Posterior cingulate gyrus (tissue), 11 donors: ENCODE measurements around the gene SNAPC4.

Experiments used
- DNase-seq, 10 donors: peaks; one replicate each; pipeline versions ENCODE4 v3.0.0 to v3.0.0-alpha.2; 2020 to 2021; ENCODE audit warnings: mixed read lengths in 3 of 10
- intact Hi-C: fragments of 100-400 bp; cut with DNase I; formaldehyde crosslinking; loops from one replicate; pipeline ENCODE4 v1.15.1; 2023

Gene SNAPC4

DNA sequence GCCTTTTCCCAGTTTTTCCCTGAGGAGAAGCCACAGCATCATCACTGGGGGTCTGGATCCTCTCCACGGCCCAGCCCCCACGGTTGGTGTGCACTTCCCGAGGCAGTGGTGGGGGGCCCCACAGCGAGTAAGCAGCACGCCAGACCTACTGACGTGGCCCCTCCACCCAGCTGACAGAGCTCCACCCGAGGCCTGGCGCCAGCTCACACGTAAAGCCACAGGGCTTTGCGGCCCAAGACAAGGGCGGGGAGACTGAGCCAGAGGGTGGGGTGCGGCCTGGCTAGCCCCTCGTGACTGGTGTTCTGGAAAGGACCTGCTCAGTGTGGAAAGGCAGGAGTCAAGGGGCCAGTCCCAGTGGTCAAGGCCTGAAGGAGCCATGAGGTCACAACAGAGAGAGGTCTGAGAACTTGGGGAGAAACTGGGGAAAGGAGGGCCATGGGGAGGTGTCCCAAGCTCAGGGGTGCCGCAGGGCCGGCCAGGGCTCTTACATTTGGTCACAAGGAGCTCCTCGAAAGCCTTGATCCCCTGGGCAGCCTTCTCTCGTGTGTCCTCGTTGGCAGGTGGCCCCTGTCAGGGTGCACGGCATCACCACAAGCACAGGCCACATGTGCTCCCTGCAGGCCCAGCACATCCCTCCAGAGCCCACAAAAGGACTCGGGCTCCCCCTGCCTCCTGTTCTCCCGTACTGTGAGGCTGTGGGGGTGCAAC, 5.5 kb downstream of the SNAPC4 start:
- intact Hi-C loops: no loop called here

DNA sequence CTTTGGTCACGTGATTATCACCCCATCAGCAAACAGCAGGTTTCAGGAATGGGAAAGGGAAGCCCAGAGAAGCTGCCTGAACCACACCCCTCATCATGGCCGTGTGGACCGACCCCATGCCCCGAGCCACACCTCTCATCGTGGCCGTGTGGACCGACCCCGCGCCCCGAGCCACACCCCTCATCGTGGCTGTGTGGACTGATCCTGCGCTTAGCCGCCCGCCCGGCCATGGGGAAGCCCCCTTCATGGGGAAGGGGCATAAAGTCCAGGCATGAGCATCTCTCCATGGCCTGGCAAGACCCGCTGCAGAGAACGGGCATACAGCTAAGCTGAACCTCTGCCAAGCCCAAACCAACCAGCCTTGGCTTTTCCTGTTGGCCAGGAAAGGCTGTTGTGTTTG, 6.4 kb downstream of the SNAPC4 start:
- DNase-seq: peak in 1 of 10 donors; percentile 46
- intact Hi-C loops: no loop called here

More for the DNA sequence above, 5.5 kb downstream of the SNAPC4 start:
- peak in 1 of 10 donors; percentile 71 for DNase-seq

DNA sequence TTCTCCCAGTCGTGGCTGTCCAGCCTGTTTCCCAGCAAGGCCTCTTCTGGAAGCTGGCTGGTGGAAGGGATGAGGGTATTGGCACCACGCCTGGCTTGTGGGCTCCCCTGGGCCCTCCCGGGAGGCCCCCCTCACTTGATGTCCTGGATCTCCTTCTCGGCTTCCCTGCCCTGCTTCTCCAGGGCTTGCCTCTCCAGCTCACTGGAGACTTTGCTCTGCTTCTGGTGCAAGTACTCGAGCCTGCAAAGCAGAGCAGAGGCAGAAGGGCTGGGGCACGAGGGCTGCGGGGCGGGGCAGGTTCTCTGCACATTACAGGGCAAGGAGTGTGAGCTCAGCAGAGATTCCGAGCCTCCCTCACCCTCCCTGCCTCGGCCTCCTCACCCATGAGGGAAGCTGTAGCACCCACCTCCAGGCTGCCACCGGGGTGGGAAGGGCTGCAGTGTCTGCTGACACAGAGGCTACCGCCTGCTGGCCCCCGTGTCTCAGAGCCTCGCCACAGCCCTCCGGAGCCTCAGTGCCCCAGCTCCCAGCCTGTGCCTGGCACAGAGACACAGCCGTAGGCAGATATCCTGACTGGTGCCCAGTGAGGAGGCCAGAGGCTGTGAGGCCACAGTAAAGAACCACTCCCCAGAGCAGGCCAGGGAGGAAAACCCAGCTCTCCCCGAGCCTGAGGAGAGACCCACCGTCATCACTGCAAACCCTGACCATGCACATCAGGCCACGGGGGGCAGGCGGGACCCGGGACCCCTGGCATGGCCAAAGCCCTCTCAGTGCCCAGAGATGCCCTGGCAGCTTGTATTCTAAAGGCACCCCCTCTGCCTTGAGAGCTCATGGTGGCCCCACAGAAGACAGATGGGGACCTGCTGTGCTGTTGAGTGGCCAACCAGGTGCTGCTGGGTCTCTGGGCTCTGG, 7.2 kb downstream of the SNAPC4 start:
- peak in 2 of 10 donors; percentile 44 to 78 for DNase-seq
- intact Hi-C loops: no loop called here

DNA sequence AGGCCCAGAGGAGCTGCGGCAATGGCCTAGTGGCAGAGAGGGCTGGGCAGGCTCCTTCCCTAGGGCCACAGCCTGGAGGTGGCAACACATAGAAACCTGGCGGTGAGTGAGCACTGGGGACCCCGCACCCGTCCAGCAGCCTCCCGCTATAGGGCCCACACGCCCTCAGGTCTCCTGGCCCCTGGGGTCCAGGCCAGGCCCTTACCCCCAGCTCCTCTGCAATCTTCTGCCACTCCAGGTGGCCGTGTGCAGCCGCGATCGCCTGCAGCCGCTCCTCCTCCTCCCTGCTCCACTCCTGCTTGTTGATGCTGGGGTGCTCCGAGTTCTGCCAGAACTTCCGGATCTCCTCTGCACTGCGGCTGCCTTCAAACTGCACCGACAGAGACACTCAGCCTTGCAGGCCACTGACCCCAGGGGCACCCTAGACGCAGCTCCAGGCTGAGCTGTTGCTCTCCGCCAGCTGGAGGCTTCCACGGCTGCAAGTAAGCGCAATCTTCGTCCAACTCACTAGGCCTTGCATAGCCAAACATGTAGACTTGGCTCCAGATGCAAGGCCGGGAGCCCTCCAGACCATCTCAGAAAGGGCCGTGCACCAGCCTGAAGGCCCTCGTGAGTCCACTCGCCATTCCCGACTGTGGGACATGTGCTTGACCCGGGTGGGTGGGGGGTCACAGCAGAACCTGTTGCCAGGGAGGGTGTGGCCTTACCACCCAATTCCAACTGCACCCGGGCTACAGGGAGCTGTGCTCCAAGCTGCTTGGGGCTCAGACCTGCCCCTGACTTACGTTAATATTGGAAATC, 8.0 kb downstream of the SNAPC4 start:
- DNase-seq: peak in 1 of 10 donors; percentile 68
- intact Hi-C loops: no loop called here

DNA sequence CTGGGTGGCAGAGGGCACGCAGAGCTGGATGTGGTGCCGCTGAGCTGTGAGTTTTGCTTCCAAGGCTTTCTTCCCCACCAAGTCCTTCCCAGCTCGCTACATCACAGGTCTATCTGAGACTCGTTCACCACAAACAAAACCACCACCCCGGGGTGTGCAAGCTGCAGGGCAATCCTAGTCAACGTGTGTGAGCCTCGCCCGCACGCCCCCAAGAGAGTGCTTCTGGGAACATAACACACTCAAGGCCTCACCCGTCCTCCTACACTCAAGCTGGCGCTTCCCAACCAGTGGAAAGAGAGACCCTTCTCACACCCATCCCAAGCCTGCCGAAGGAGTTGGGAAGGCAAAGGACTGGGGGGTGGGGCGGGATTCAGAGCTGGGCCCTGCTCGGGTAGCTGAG, 10.6 kb downstream of the SNAPC4 start:
- no peak for DNase-seq
- intact Hi-C loops: no loop called here

DNA sequence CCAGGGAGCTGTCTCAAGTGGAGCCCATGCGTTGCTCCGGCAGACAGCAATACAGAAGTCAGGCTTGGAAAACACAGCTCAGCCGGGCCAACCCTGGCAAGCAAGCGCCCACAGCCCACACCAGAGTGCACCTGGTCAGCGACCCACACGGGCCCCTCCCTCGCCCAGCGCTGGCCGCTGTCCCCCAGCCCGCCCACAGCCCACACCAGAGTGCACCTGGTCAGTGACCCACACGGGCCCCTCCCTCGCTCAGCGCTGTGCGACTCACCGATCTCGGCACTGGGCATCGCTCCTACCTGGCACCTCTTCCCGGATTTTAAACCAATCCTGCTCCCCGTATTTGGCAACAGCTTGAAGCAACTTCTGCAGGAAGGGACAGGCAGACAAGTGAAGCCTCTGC, 12.8 kb downstream of the SNAPC4 start:
- intact Hi-C loops: no loop called here
- DNase-seq: no peak

DNA sequence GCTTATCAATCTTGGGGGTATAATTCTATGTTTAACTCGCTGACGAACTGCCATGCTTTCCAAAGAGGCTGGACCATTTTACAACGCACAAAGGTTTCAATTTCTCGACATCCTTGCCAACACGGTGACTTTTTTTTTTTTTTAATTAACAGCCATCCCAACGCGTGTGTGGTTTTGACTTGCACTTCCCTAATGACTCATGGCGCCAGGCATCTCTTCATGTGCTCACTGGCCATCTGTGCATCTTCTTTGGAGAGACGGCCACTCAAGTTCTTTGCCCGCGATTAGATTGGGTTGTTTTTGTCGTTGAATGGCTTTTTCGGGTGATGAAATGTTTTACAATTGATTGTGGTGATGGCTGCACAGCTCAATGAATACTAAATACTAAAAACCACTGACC, 14.0 kb downstream of the SNAPC4 start:
- intact Hi-C loops: no loop called here
- DNase-seq: no peak

DNA sequence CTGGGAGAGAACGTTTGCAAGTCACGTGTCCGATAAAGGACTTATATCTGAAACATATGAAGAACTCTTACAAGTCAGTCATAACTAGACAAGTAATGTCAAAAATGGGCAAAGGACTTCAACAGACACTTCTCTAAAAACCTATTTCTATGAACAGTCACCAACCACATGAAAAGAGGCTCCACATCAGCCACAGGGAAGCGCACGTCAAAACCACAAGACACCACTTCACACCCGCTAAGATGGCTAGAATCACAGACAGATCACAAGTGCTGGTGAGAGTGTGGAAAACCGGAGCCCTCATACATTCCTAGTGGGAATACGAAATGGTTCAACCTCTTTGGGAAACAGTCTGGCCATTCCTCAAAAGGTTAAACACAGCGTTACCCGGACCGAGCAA, 15.0 kb downstream of the SNAPC4 start:
- intact Hi-C loops: no loop called here
- DNase-seq: no peak

DNA sequence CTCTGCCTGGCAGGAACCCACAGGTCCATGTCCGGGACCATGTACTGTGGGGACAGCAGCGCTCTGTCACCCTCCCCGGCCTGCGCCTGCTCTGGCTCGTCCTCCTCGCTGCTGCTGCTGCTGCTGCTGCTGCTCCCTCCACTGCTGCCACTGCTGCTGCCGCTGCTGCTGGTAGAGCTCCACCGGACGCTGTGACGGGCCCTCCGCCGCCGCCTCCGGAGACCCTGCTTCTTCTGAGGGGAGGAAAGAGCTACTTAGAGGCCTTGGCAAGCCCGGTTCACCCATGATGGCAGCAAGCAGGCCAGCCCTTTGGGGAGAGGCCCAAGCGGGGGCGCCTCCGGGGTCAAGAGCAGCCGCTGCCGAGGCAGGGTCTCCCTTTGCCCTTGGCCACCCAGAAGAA, 16.5 kb downstream of the SNAPC4 start:
- DNase-seq: no peak
- intact Hi-C loops: no loop called here

DNA sequence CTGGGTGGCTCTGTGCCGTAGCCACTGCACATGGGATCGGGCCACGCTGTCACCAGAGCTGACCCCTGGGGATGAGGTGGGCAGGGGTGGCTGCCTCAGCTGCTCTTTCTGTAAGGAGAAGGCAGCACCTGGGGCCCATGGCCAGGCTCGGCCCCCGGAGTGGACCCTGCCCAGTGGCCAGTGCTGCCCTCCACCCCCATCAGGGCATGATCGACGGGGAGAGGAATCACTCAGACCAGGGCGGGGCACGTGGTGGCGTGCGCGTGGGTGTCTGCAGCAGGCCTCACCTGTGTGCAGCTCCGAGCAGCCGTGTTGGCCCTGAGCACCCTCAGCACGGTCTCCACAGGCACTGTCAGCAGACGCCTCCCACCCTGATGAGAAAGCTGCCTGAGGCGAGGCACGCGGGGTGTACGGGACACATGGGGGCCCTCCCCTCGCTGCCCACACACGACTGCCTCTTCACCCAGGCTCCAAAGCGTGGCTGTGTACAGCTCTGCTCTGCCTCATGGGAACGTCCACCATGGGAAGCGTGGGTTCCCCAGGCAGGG, 17.9 kb downstream of the SNAPC4 start:
- no peak for DNase-seq
- intact Hi-C loops: no loop called here

DNA sequence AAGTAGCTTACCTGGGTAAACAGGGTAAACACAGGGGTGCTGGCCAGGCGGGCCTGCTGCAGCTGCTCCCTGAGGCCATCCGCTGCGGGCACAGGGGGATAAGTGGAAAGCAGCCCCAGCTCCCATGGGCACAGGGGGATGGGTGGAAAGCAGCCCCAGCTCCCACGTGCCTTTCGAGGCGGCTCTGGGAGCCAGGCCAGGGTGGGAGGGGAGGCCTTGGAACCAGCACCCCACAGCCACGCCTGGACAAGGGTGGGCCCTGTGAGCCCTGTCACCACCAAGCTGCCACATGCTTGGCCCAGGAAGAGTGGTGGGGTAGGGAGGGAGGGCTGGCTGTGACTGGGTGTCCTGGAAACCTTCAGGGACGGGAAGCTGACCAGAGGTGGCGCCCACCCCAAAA, 18.7 kb downstream of the SNAPC4 start:
- intact Hi-C loops: no loop called here
- no peak for DNase-seq

DNA sequence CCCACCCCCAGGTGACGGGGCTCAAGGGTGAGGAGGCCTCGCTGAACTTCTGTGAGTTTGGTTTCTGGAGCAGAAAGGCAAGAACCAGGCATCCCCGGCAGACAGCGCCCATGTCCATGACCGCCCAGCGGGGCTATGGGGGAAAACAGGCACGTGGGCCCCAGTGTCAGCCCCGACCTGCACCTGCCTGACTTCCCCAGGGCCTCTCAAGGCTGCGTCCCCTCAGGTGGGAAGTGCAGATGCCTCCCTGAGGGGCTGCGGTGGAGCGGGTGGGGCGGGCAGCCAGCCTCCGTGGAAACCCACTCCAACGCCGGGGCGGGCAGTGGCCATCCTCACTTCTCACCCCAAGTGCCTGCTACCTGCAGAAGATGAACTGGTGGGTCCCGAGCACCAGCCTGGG, 19.6 kb downstream of the SNAPC4 start:
- intact Hi-C loops: no loop called here
- DNase-seq: no peak

DNA sequence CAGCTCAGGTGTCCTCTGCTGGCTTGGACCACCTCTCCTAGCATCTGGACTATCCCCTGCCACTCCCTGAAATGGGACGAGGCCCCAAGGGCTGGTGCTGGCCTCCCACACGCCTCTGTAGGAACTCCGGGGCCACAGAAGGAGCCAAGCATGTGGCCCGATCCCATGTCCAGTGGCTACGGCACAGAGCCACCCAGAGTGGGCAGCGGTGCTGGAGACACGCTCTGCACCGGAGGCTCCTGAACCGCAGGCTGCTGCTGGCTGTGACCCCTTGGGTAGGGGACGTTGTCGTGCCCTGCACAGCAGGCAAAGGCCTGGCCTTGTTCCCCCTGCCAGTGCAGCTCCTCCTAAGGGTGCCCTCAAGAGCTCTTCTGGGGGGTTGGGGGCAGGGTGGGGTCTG, 20.1 kb downstream of the SNAPC4 start:
- intact Hi-C loops: no loop called here
- DNase-seq: no peak

DNA sequence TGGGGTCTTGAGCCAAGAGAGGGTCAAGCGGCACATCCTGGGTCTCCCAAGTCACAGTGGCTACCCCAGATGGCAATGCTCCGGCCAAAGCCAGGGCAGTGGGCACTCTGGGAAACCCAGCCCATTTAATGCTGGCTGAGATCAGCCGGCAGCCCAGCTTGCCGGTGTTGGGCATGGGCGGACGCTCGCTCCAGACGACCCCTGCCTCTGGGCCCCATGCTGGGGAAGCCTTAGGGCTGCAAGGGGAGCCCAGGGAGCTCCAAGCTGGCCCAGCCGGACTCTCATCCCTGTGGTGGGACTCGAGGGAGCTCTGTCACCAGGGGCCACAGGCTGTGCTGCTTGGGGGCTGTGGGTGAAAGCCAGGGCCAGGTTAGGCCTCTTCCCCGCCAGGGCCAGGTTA, 20.6 kb downstream of the SNAPC4 start:
- DNase-seq: no peak
- intact Hi-C loops: no loop called here

DNA sequence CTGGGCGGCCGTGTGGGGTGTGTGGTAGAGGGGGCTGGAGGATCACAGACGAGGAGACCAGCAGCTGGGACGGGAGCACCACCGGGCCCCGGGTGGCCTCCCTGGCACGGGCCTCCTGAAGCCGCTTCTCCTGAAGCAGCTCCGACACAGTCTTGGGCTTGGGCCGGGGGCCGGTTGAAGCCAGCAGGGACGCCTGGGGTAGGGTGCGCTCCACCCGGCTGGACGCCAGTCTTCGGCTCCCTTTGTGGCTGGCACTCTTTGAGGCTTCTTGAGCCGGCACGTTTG, 21.0 kb downstream of the SNAPC4 start:
- no peak for DNase-seq
- intact Hi-C loops: no loop called here

DNA sequence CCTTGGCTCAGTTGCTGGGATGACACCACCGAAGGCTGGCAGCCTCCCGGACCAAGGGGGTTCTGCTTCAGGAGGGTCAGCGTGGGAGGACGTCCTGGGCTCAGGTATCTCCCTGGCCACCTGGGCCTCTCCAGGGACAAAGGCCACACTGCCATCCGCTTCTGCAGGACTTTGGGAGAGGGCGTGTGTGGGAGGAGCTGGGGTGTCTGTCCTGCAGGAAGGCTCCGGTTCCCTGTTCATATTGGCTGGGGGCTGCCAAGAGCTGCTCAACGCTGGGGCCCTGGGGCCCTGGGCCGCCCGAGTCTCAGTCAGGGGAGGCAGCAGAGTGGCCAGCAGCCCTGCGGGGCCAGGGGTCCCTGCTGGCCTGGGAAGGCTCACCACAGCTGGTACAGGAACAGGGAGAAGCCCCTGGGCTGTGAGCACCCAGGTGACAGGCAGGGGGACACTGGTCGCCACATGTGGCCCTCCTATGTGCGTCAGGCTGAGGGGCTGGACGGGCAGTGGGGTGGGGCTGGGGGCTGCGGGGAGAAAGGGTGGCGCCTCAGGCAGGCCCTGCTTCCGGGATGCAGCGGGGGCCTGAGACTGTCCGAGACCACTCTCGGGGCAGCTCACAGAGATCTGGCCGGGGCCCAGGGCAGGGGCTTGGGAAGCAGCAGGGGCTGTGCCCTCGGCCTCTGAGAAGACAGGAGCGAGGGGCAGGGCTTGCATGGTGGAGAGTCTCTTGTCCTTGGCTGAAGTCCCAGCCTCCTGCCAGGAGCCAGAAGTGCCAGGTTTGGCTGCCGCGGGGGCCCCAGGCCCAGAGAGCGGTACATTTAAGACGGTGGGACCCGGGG, 21.6 kb downstream of the SNAPC4 start:
- DNase-seq: no peak
- intact Hi-C loops: no loop called here

DNA sequence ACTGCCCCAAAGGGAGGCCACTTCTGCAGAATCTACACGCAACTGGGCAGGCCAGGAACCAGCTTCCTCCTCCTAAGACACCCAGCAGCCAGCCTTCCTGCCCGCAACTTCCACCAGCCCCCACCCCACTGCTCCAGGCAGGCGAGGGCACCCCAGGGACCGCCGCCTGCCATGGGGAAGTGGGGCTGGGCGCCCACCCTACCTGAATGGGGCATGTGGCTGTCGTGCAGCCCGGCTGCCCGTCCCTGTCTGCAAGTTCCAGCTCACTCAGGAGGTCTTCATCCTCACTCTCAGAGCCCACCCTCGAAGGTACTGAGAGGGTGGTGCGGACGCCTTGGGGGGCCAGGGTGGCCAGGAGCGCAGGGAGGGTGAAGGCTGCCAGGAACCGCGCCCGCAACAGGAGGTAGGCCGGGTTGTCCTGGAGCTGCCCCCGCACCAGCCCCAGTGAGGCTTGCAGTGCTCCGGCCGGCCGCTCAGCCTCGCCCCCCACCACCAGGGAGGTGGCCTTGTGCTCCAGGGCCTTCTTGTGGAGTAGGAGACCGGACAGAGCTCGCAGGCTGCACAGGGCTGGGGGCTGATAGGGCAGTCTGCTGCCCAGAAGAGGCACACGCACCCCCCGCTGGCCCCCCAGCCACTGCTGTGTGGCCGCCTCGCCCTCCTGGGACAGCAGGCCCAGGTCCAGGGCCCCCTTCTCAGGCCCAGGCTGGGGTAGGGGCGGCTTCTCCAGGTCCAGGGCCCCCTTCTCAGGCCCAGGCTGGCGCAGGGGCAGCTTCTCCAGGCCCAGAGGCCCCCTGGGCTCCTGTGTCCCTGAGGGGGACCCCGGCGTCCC, 22.4 kb downstream of the SNAPC4 start:
- DNase-seq: no peak
- intact Hi-C loops: no loop called here

DNA sequence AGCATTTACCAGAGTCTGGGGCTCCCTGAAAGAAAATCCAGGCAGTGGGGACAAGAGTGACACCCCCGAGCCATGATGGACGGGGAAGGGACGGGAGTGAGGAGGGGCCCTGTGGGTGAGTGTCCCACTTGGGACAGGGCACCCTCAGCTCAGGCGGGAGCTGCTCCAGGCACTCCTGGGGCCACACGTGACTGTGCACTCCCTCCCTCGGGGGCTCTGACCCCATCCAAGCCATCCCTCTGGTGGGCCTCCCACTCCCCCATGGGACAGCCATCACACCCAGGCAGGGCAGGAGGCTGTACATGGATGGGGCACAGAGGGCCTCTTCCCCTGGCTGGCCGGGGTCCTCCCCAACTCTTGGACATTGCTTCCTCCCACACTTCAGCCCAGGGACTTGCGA, 23.5 kb downstream of the SNAPC4 start:
- intact Hi-C loops: no loop called here
- no peak for DNase-seq

DNA sequence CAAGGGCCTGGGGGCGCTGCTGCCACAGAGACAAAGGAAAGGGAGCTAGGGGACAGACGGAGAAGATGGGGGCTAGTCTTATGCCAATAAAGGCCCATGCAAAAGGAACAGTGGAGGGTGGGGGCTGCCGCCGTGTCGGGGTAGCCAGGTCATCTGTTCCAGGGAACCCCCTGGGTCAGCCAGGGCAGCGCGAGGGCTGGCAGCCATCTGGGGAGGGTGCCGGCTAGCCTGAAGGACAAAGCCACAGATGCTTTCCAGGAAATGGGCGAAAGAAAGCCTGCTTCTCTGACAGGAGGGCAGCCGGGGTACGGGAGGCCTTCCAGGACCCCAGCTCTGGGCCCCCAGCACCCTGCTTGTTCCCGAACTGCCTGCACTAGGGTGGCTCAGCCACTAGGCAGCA, 24.9 kb downstream of the SNAPC4 start:
- intact Hi-C loops: no loop called here

More for the DNA sequence above, 24.9 kb downstream of the SNAPC4 start:
- no peak for DNase-seq
